Inflammatory macrophage treated with lipopolysaccharide for 4 hours (primary cell): ENCODE data around the gene TMPRSS6.

Experiments used
- DNase-seq: peaks from one replicate; pipeline ENCODE4 v3.0.0-alpha.2; 2020

TMPRSS6 gene

GRCh38 chr22:37048133-37048532, 61.4 kb downstream of the TMPRSS6 start:
- no peak for DNase-seq

GRCh38 chr22:37047006-37047405, 62.5 kb downstream of the TMPRSS6 start:
- DNase-seq: no peak

- no peak for DNase-seq
Observed at GRCh38 chr22:37046589-37046988, 62.9 kb downstream of the TMPRSS6 start.

- DNase-seq: peak; percentile 23
Observed at GRCh38 chr22:37045958-37046357, 63.6 kb downstream of the TMPRSS6 start.

GRCh38 chr22:37044634-37045625, 64.6 kb downstream of the TMPRSS6 start:
- peak; percentile 77 for DNase-seq

- peak; percentile 67 for DNase-seq
Observed at GRCh38 chr22:37043828-37044538, 65.5 kb downstream of the TMPRSS6 start.

GRCh38 chr22:37043209-37043827, 66.2 kb downstream of the TMPRSS6 start:
- DNase-seq: no peak

GRCh38 chr22:37039466-37039865, 70.0 kb downstream of the TMPRSS6 start:
- no peak for DNase-seq

- DNase-seq: no peak
Observed at GRCh38 chr22:37037669-37038068, 71.8 kb downstream of the TMPRSS6 start.

GRCh38 chr22:37036655-37037377, 72.7 kb downstream of the TMPRSS6 start:
- no peak for DNase-seq

- no peak for DNase-seq
Observed at GRCh38 chr22:37033605-37034430, 75.7 kb downstream of the TMPRSS6 start.

- DNase-seq: no peak
Observed at GRCh38 chr22:37032535-37033460, 76.7 kb downstream of the TMPRSS6 start.

GRCh38 chr22:37032134-37032534, 77.4 kb downstream of the TMPRSS6 start:
- no peak for DNase-seq

GRCh38 chr22:37030560-37031281, 78.8 kb downstream of the TMPRSS6 start:
- DNase-seq: no peak

GRCh38 chr22:37028692-37029674, 80.5 kb downstream of the TMPRSS6 start:
- DNase-seq: no peak

GRCh38 chr22:37027556-37027955, 82.0 kb downstream of the TMPRSS6 start:
- DNase-seq: no peak

GRCh38 chr22:37026325-37026724, 83.2 kb downstream of the TMPRSS6 start:
- DNase-seq: no peak

GRCh38 chr22:37025500-37026070, 83.9 kb downstream of the TMPRSS6 start:
- DNase-seq: no peak
